ENCODE data around the gene GAGE2A.
"Not testable (repeated sequence)": the region's sequence is repeated elsewhere in the genome, so short reads cannot be mapped to it uniquely, and the experiment has no call there.

The GAGE2A gene, protein sequence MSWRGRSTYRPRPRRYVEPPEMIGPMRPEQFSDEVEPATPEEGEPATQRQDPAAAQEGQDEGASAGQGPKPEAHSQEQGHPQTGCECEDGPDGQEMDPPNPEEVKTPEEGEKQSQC

DNA sequence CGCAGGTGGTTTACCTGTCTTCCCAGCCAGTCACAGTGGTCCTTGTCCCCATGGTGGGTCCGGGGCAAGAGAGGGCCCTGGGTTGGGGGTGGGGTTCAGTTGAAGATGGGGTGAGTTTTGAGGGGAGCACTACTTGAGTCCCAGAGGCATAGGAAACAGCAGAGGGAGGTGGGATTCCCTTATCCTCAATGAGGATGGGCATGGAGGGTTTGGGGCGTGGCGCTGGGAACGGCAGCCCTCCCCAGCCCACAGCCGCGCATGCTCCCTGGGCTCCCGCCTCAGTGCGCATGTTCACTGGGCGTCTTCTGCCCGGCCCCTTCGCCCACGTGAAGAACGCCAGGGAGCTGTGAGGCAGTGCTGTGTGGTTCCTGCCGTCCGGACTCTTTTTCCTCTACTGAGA lies at the start of gene GAGE2A:
TSS of gene GAGE2A (plus strand) at position 301 of the 400 bp plus-strand sequence. CDS start 1,155 bp downstream, outside the sequence.
- DNase-seq (ENCODE audit: low read depth in 3 of 3), result not testable (repeated sequence)

DNA sequence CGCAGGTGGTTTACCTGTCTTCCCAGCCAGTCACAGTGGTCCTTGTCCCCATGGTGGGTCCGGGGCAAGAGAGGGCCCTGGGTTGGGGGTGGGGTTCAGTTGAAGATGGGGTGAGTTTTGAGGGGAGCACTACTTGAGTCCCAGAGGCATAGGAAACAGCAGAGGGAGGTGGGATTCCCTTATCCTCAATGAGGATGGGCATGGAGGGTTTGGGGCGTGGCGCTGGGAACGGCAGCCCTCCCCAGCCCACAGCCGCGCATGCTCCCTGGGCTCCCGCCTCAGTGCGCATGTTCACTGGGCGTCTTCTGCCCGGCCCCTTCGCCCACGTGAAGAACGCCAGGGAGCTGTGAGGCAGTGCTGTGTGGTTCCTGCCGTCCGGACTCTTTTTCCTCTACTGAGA lies 47.9 kb upstream of the GAGE2A start, which contains the start of gene GAGE12D:
TSS of gene GAGE12D (plus strand) at position 301 of the 400 bp plus-strand sequence. CDS start 1,155 bp downstream, outside the sequence.
- not testable (repeated sequence) for DNase-seq (ENCODE audit: low read depth in 3 of 3)

- not testable (repeated sequence) for DNase-seq (ENCODE audit: low read depth in 3 of 3)
These were observed 38.3 kb upstream of the GAGE2A start, which contains the start of gene GAGE12E for GRCh38 chrX:49550989-49551388. GAGE12E (plus strand) TSS chrX:49551289; CDS start chrX:49552444, 1,155 bp downstream.

DNA sequence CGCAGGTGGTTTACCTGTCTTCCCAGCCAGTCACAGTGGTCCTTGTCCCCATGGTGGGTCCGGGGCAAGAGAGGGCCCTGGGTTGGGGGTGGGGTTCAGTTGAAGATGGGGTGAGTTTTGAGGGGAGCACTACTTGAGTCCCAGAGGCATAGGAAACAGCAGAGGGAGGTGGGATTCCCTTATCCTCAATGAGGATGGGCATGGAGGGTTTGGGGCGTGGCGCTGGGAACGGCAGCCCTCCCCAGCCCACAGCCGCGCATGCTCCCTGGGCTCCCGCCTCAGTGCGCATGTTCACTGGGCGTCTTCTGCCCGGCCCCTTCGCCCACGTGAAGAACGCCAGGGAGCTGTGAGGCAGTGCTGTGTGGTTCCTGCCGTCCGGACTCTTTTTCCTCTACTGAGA lies 28.8 kb upstream of the GAGE2A start, which contains the start of gene GAGE12F:
TSS of gene GAGE12F (plus strand) at position 301 of the 400 bp plus-strand sequence. CDS start 1,155 bp downstream, outside the sequence.
- not testable (repeated sequence) for DNase-seq (ENCODE audit: low read depth in 3 of 3)

GRCh38 chrX:49568728-49569127 lies 20.6 kb upstream of the GAGE2A start:
- DNase-seq (ENCODE audit: low read depth in 3 of 3), result not testable (repeated sequence)

DNA sequence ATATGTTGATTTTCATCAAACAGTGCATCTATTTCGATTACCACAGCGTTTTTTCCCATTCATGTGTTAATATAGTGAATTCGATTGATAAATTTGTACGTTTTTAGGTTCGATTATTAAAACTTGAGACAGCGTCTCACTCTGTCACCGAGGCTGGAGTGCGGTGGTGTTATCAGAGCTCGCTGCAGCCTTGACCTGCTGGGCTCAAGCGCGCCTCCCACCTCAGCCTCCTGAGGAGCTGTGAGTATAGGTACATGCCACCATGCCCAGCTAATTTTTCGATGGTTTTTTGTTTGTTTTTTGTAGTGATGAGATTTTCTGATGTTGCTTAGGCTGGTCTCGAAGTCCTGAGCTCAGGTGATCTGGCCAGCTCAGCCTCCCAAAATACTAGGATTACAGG lies 20.1 kb upstream of the GAGE2A start:
- not testable (repeated sequence) for DNase-seq (ENCODE audit: low read depth in 3 of 3)

DNA sequence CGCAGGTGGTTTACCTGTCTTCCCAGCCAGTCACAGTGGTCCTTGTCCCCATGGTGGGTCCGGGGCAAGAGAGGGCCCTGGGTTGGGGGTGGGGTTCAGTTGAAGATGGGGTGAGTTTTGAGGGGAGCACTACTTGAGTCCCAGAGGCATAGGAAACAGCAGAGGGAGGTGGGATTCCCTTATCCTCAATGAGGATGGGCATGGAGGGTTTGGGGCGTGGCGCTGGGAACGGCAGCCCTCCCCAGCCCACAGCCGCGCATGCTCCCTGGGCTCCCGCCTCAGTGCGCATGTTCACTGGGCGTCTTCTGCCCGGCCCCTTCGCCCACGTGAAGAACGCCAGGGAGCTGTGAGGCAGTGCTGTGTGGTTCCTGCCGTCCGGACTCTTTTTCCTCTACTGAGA lies 19.2 kb upstream of the GAGE2A start, which contains the start of gene GAGE12G:
TSS of gene GAGE12G (plus strand) at position 301 of the 400 bp plus-strand sequence. CDS start 1,155 bp downstream, outside the sequence.
- DNase-seq (ENCODE audit: low read depth in 3 of 3), result not testable (repeated sequence)

DNA sequence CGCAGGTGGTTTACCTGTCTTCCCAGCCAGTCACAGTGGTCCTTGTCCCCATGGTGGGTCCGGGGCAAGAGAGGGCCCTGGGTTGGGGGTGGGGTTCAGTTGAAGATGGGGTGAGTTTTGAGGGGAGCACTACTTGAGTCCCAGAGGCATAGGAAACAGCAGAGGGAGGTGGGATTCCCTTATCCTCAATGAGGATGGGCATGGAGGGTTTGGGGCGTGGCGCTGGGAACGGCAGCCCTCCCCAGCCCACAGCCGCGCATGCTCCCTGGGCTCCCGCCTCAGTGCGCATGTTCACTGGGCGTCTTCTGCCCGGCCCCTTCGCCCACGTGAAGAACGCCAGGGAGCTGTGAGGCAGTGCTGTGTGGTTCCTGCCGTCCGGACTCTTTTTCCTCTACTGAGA lies 9.6 kb upstream of the GAGE2A start, which contains the start of gene GAGE12H:
TSS of gene GAGE12H (plus strand) at position 301 of the 400 bp plus-strand sequence. CDS start 1,155 bp downstream, outside the sequence.
- not testable (repeated sequence) for DNase-seq (ENCODE audit: low read depth in 3 of 3)

DNA sequence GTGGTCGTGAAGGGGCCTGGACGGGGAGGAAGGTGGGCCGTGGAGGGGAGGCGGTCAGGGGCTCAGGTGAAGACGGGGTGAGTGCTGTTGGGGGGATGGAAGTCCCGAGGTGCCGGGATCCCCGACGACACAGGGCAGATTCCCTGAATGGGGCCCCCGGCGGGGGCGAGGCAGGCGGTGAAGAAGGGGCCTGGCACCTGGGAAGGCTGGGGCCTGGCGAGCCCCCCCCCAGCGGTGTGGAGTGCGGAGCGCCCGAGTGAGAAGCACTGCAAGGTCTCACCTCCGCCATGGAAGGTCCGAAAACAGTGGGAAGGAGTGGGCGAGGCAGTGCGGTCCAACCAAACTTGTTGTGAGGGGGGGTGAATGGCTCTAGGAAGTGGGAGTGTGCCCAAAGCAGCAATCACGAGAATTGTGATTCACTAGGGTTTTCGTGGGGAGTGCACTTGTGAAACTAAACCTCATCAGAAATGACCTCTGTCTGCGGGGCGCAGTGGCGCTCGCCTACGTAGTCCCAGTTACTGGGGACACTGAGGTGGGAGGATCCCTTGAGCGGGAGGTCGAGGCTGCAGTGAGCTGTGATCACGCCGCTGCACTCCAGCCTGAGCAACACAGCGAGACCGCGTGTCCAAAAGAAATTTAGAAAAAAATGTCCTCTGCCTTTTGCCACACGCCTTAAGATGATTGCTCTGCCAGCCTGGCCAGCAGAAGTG lies 628 bp downstream of the GAGE2A start:
- peak in 1 of 3 experiments; percentile 0 for DNase-seq (ENCODE audit: low read depth in 3 of 3)

DNA sequence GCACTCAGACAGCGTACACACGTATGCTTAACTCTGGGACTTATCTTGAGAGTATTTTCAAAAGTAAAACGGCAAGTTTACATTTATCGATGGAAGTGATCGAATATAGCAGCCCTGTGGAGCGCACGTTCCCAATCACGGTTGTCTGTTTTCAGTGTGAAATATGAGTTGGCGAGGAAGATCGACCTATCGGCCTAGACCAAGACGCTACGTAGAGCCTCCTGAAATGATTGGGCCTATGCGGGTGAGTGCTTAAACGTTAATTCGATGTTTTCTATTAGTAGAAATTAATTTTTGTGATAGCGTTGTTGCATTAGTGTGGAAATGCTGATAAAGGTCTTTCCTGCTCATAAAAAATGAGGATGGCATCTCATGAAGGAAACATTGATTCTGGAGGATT lies 1.2 kb downstream of the GAGE2A start:
- DNase-seq (ENCODE audit: low read depth in 3 of 3), result not testable (repeated sequence)

DNA sequence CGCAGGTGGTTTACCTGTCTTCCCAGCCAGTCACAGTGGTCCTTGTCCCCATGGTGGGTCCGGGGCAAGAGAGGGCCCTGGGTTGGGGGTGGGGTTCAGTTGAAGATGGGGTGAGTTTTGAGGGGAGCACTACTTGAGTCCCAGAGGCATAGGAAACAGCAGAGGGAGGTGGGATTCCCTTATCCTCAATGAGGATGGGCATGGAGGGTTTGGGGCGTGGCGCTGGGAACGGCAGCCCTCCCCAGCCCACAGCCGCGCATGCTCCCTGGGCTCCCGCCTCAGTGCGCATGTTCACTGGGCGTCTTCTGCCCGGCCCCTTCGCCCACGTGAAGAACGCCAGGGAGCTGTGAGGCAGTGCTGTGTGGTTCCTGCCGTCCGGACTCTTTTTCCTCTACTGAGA lies 9.4 kb downstream of the GAGE2A start, which contains the start of gene GAGE1:
TSS of gene GAGE1 (plus strand) at position 301 of the 400 bp plus-strand sequence. CDS start 1,155 bp downstream, outside the sequence.
- not testable (repeated sequence) for DNase-seq (ENCODE audit: low read depth in 3 of 3)

DNA sequence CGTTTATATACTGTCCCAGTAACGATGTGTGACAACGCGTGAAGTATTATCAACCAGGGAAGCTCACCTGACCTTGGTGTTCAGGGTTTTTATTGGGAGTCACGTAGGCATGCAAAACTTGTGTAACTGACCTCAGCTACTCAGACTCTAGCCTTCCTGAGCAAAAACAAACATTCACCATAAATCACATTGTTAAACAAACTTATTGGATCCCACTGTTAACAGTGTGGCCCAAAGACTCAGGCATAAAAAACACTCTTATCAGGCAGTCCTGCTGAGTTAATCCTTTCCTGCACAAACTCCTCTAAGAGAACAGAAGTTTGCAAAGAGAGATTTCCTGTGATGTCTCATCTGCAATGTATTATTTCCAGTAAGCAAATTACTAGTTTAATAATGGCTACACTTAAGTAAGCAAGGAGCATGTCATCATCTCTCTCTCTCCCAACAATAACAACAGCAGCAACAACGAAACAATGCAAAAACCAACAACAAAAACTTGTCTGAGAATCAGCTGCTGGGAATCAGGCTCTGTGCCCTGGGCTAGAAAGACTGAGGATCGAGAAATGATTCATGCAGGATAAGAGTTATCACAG lies 21.5 kb downstream of the GAGE2A start:
- no peak for DNase-seq (ENCODE audit: low read depth in 3 of 3)

GRCh38 chrX:49618574-49618973 lies 29.3 kb downstream of the GAGE2A start:
- no peak for DNase-seq (ENCODE audit: low read depth in 3 of 3)

DNA sequence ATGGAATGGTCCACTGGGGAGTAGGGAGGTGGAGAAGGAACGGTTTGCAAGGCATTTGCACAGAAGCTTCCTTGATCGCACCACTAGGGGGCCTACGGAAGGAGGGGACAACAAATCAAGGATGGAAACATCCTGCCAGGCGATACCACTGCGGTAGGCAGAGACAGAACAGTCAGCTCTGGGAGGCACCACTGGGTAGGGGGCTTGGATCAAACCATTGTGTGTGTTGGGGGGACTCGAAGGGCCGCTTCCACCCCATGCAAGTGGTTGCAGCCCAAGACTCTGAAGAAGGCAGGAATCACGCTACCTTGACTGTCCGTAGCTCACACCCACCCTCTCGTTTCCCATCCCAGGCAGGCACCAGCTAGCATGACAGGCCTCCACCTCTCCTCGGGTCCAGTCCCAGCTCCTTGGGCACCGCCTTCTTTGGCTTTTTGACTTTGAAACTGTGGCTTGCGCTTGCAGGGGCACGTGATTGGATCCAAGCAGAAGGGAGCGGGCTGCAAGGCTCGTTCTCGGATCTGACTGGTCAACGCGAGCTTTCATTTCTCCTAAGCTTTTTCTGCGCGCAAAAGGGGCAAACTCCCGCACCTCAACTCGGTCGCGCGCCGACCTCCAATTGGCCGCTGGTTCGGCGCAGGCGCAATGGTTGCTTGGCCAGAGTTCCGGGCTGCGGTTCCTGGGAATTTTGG lies 37.9 kb downstream of the GAGE2A start:
- DNase-seq (ENCODE audit: low read depth in 3 of 3), result peak in 2 of 3 experiments; percentile 2 to 6

GRCh38 chrX:49644991-49645637 lies 55.8 kb downstream of the GAGE2A start:
- no peak for DNase-seq (ENCODE audit: low read depth in 3 of 3)
